ENCODE measurements around the gene CSRNP3. TPM values are rescaled to one million over a fixed set of nuclear protein-coding genes. Genes with fewer than 3 reads are reported as not detected.
A peak's percentile ranks its signal among the peaks of the same experiment; 100 is the strongest.

CSRNP3 gene
- total RNA-seq, 2 donors from 2014 or later, result 8.3 to 16.1 TPM

DNA sequence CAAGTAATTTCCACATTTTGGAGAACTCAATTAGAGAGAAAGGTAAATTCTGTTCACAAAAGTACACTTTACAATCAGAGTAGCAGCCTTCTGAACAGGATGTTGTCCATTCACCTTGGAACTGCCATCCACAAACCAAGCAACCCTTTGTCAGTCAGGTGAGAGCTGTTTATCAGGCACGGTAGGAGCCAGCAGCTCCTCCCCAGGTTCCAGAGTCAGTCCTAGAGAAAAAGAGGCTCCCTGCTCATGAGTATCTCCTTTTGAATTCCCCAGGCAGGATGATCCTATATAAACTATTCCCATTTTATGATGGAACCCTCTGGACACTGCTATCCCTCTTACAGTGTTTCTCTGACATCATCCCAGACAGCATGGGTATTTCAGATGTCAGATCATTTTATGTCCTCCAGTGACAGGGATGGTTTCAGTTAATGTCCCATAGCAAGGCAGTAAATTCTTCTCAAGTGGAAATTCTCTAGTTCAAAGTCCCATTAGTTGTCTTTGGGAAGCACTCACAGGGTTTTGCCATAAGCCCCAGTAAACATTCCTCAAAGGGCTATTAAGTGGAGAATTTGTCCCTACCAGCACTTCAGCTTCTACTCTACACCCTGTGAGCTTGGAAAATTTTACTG, 34.5 kb upstream of the CSRNP3 start:
- H3K4me3 ChIP-seq (ENCODE audit: low read length), result peak overlapping the region; percentile 62
- H3K4me1 ChIP-seq (ENCODE audit: control insufficient read depth, insufficient read depth, low read length), result peaks cover 22% of the 10 kb centered on the region
- H3K9ac ChIP-seq (ENCODE audit: extremely low read depth, low read length, poor library complexity, severe bottlenecking), result no peak overlapping the region
- H3K4me3 Mint-ChIP-seq, result peak overlapping the region; percentile 17
- DNase-seq, result peak; percentile 55
- H3K27ac Mint-ChIP-seq, result peak overlapping the region; percentile 77
- no peaks in the 10 kb centered on the region for H3K36me3 Mint-ChIP-seq (ENCODE audit: low read depth)
- no peaks in the 10 kb centered on the region for H3K9me3 Mint-ChIP-seq
- WGBS, 2 experiments (ENCODE audit: insufficient coverage in 1 of 2, insufficient read length in 1 of 2), result 38% methylated on average over 1 of the region's 1 CpG; no CpG with 5 or more reads in 1 of the 2 experiments
- no peaks in the 10 kb centered on the region for H3K9me3 ChIP-seq (ENCODE audit: control insufficient read depth, low read length)
- H3K27me3 ChIP-seq (ENCODE audit: control insufficient read depth, insufficient read depth, low read length, poor library complexity, severe bottlenecking), result no peaks in the 10 kb centered on the region
- TF ChIP-seq, protein P1, sequence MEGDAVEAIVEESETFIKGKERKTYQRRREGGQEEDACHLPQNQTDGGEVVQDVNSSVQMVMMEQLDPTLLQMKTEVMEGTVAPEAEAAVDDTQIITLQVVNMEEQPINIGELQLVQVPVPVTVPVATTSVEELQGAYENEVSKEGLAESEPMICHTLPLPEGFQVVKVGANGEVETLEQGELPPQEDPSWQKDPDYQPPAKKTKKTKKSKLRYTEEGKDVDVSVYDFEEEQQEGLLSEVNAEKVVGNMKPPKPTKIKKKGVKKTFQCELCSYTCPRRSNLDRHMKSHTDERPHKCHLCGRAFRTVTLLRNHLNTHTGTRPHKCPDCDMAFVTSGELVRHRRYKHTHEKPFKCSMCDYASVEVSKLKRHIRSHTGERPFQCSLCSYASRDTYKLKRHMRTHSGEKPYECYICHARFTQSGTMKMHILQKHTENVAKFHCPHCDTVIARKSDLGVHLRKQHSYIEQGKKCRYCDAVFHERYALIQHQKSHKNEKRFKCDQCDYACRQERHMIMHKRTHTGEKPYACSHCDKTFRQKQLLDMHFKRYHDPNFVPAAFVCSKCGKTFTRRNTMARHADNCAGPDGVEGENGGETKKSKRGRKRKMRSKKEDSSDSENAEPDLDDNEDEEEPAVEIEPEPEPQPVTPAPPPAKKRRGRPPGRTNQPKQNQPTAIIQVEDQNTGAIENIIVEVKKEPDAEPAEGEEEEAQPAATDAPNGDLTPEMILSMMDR (conservative IDR thresholded peaks at IDR 0.05), result no peak
- H3K27ac ChIP-seq (ENCODE audit: low read depth, low read length), result no peak overlapping the region
- H3K27me3 Mint-ChIP-seq (ENCODE audit: insufficient read depth), result no peaks in the 10 kb centered on the region
- no peaks in the 10 kb centered on the region for H3K36me3 ChIP-seq (ENCODE audit: control insufficient read depth, insufficient read depth, low read length)
- H3K4me1 Mint-ChIP-seq, result peaks cover 39% of the 10 kb centered on the region

DNA sequence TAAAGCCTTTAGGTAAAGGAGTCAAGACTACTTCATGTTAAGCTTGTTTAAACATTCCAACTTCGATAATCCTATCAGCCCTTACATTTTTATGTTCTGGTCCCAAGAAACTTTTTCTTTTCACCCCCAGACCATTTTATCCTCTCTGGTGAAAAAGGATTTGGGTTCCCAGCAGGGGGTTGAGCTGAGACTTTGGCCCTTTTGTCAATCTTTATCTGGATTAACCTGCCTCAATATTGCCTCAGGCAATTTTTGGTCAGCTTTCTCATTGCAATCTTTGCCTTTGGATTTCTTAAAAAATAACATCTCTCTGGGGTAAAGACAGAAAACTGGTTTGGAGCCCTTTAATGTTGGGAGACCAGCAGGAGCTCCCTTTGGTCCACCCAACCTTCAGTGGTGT, 33.9 kb upstream of the CSRNP3 start:
- no peaks in the 10 kb centered on the region for H3K36me3 Mint-ChIP-seq (ENCODE audit: low read depth)
- peak overlapping the region; percentile 77 for H3K27ac Mint-ChIP-seq
- peak overlapping the region; percentile 62 for H3K4me3 ChIP-seq (ENCODE audit: low read length)
- WGBS, 2 experiments (ENCODE audit: insufficient coverage in 1 of 2, insufficient read length in 1 of 2), result 86% methylated on average over 1 of the region's 1 CpG; no CpG with 5 or more reads in 1 of the 2 experiments
- H3K9ac ChIP-seq (ENCODE audit: extremely low read depth, low read length, poor library complexity, severe bottlenecking), result no peak overlapping the region
- H3K4me1 ChIP-seq (ENCODE audit: control insufficient read depth, insufficient read depth, low read length), result peaks cover 22% of the 10 kb centered on the region
- no peaks in the 10 kb centered on the region for H3K9me3 Mint-ChIP-seq
- H3K27me3 ChIP-seq (ENCODE audit: control insufficient read depth, insufficient read depth, low read length, poor library complexity, severe bottlenecking), result no peaks in the 10 kb centered on the region
- H3K4me1 Mint-ChIP-seq, result peaks cover 44% of the 10 kb centered on the region
- H3K27ac ChIP-seq (ENCODE audit: low read depth, low read length), result no peak overlapping the region
- no peaks in the 10 kb centered on the region for H3K27me3 Mint-ChIP-seq (ENCODE audit: insufficient read depth)
- peak; percentile 60 for DNase-seq
- TF ChIP-seq, protein P1 (conservative IDR thresholded peaks at IDR 0.05), result no peak
- no peaks in the 10 kb centered on the region for H3K36me3 ChIP-seq (ENCODE audit: control insufficient read depth, insufficient read depth, low read length)
- H3K9me3 ChIP-seq (ENCODE audit: control insufficient read depth, low read length), result no peaks in the 10 kb centered on the region
- H3K4me3 Mint-ChIP-seq, result peak overlapping the region; percentile 17

DNA sequence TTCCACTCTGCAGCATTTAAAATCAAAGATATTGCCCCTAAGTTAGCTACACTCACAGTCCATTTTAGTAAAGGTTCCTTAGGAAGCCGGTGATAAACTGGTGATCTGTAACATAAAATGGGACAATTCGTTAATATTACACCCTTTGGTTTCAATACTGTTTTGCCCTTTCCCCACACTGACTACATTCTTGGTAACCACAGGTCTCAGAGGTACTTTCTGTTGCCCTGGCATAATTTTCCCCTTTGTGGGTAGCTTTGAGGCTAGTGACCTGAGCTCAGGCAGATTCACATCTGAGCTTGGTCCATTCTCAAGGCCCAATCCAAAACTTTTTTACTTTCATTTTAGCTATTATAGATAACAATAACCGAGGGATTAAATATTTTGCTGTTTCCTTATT, 32.9 kb upstream of the CSRNP3 start:
- Mint-ChIP-seq H3K4me1 (peaks cover 44% of the 10 kb centered on the region), H3K9me3 (no peaks in the 10 kb centered on the region), H3K4me3 (no peak overlapping the region), H3K36me3 (ENCODE audit: low read depth) (no peaks in the 10 kb centered on the region), H3K27me3 (ENCODE audit: insufficient read depth) (no peaks in the 10 kb centered on the region), H3K27ac (no peak overlapping the region)
- Histone ChIP-seq H3K9ac (ENCODE audit: extremely low read depth, low read length, poor library complexity, severe bottlenecking) (no peak overlapping the region), H3K27ac (ENCODE audit: low read depth, low read length) (no peak overlapping the region), H3K4me1 (ENCODE audit: control insufficient read depth, insufficient read depth, low read length) (peaks cover 22% of the 10 kb centered on the region), H3K36me3 (ENCODE audit: control insufficient read depth, insufficient read depth, low read length) (no peaks in the 10 kb centered on the region), H3K4me3 (ENCODE audit: low read length) (no peak overlapping the region), H3K27me3 (ENCODE audit: control insufficient read depth, insufficient read depth, low read length, poor library complexity, severe bottlenecking) (no peaks in the 10 kb centered on the region), H3K9me3 (ENCODE audit: control insufficient read depth, low read length) (no peaks in the 10 kb centered on the region)
- WGBS, 2 experiments (ENCODE audit: insufficient coverage in 1 of 2, insufficient read length in 1 of 2), result 94 to 96% methylated on average over 2 to 3 of the region's 3 CpGs
- TF ChIP-seq, protein P1 (conservative IDR thresholded peaks at IDR 0.05), result no peak
- no peak for DNase-seq

Measured in endodermal cell (in vitro differentiated cells).